SHP77 (cell line): ENCODE measurements around the gene GMPR.

Experiments used
- DNase-seq, 2 experiments: peaks; one replicate each; lab custom pipeline; 2025; lab: John Stamatoyannopoulos, UW

Gene GMPR

GRCh38 chr6:16272201-16272600 is 33.8 kb downstream of the GMPR start:
- no peak for DNase-seq

GRCh38 chr6:16273256-16273655 is 34.9 kb downstream of the GMPR start:
- no peak for DNase-seq

GRCh38 chr6:16274483-16274882 is 36.1 kb downstream of the GMPR start:
- DNase-seq = no peak

GRCh38 chr6:16274885-16275589 is 36.6 kb downstream of the GMPR start:
- no peak for DNase-seq

GRCh38 chr6:16277101-16277981 is 39.0 kb downstream of the GMPR start:
- peak in 1 of 2 experiments; percentile 28 for DNase-seq

- DNase-seq = no peak
Observed at GRCh38 chr6:16278048-16278724, 39.8 kb downstream of the GMPR start.

GRCh38 chr6:16278750-16279149 is 40.4 kb downstream of the GMPR start:
- DNase-seq = no peak

GRCh38 chr6:16279243-16279642 is 40.9 kb downstream of the GMPR start:
- DNase-seq = no peak

- no peak for DNase-seq
Observed at GRCh38 chr6:16282370-16282769, 44.0 kb downstream of the GMPR start.

- no peak for DNase-seq
Observed at GRCh38 chr6:16284472-16284871, 46.1 kb downstream of the GMPR start.

GRCh38 chr6:16285467-16286150 is 47.2 kb downstream of the GMPR start:
- DNase-seq = no peak

- peak in 1 of 2 experiments; percentile 47 for DNase-seq
Observed at GRCh38 chr6:16286151-16286522, 47.8 kb downstream of the GMPR start.

GRCh38 chr6:16288163-16288562 is 49.8 kb downstream of the GMPR start:
- DNase-seq = no peak

GRCh38 chr6:16291739-16292138 is 53.4 kb downstream of the GMPR start:
- DNase-seq = no peak

- no peak for DNase-seq
Observed at GRCh38 chr6:16292432-16292831, 54.0 kb downstream of the GMPR start.

GRCh38 chr6:16292942-16293341 is 54.6 kb downstream of the GMPR start:
- no peak for DNase-seq

- DNase-seq = no peak
Observed at GRCh38 chr6:16294371-16294770, 56.0 kb downstream of the GMPR start.

GRCh38 chr6:16295060-16295459 is 56.7 kb downstream of the GMPR start:
- no peak for DNase-seq

GRCh38 chr6:16295471-16295870 is 57.1 kb downstream of the GMPR start:
- DNase-seq = no peak

GRCh38 chr6:16296061-16296670 is 57.8 kb downstream of the GMPR start:
- no peak for DNase-seq

- DNase-seq = no peak
Observed at GRCh38 chr6:16299861-16300260, 61.5 kb downstream of the GMPR start.

- no peak for DNase-seq
Observed at GRCh38 chr6:16301511-16301910, 63.1 kb downstream of the GMPR start.
